Measurements from ENCODE around the gene TEX29.

DNA sequence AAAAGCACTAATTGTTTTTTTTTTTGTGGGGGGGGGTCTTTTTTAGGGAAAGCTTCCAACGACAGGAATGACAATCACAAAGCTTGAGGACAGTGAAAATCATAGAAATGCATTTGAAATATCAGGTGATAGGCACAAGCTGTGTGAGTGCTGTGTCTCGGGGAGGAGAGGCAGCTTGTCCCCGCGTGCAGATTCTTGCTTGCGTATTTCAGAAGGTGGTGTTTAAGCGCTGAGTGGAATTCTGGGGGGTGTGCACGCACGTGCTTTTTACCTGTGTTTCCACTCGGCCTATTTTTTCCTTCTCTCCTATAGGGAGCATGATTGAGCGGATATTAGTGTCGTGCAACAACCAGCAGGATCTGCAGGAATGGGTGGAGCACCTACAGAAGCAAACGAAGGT is 40.2 kb upstream of the TEX29 start:
- TF ChIP-seq, protein P1, sequence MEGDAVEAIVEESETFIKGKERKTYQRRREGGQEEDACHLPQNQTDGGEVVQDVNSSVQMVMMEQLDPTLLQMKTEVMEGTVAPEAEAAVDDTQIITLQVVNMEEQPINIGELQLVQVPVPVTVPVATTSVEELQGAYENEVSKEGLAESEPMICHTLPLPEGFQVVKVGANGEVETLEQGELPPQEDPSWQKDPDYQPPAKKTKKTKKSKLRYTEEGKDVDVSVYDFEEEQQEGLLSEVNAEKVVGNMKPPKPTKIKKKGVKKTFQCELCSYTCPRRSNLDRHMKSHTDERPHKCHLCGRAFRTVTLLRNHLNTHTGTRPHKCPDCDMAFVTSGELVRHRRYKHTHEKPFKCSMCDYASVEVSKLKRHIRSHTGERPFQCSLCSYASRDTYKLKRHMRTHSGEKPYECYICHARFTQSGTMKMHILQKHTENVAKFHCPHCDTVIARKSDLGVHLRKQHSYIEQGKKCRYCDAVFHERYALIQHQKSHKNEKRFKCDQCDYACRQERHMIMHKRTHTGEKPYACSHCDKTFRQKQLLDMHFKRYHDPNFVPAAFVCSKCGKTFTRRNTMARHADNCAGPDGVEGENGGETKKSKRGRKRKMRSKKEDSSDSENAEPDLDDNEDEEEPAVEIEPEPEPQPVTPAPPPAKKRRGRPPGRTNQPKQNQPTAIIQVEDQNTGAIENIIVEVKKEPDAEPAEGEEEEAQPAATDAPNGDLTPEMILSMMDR (IDR thresholded peaks at IDR 0.05) = no peak
- TF ChIP-seq, protein P2, sequence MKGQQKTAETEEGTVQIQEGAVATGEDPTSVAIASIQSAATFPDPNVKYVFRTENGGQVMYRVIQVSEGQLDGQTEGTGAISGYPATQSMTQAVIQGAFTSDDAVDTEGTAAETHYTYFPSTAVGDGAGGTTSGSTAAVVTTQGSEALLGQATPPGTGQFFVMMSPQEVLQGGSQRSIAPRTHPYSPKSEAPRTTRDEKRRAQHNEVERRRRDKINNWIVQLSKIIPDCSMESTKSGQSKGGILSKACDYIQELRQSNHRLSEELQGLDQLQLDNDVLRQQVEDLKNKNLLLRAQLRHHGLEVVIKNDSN (IDR thresholded peaks at IDR 0.05; ENCODE audit: borderline replicate concordance, low read depth) = no peak
- TF ChIP-seq SIN3A (IDR thresholded peaks at IDR 0.05; ENCODE audit: borderline replicate concordance, low read depth, low read length) (no peak), EZH2phosphoT487 (IDR thresholded peaks at IDR 0.05; ENCODE audit: borderline replicate concordance, low read depth) (no peak), RAD21 (IDR thresholded peaks at IDR 0.05; ENCODE audit: low read length) (no peak), YY1 (IDR thresholded peaks at IDR 0.05; ENCODE audit: low read depth) (no peak)
- TF ChIP-seq, protein P3, sequence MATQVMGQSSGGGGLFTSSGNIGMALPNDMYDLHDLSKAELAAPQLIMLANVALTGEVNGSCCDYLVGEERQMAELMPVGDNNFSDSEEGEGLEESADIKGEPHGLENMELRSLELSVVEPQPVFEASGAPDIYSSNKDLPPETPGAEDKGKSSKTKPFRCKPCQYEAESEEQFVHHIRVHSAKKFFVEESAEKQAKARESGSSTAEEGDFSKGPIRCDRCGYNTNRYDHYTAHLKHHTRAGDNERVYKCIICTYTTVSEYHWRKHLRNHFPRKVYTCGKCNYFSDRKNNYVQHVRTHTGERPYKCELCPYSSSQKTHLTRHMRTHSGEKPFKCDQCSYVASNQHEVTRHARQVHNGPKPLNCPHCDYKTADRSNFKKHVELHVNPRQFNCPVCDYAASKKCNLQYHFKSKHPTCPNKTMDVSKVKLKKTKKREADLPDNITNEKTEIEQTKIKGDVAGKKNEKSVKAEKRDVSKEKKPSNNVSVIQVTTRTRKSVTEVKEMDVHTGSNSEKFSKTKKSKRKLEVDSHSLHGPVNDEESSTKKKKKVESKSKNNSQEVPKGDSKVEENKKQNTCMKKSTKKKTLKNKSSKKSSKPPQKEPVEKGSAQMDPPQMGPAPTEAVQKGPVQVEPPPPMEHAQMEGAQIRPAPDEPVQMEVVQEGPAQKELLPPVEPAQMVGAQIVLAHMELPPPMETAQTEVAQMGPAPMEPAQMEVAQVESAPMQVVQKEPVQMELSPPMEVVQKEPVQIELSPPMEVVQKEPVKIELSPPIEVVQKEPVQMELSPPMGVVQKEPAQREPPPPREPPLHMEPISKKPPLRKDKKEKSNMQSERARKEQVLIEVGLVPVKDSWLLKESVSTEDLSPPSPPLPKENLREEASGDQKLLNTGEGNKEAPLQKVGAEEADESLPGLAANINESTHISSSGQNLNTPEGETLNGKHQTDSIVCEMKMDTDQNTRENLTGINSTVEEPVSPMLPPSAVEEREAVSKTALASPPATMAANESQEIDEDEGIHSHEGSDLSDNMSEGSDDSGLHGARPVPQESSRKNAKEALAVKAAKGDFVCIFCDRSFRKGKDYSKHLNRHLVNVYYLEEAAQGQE (IDR thresholded peaks at IDR 0.05; ENCODE audit: low read depth, low read length) = no peak
- TF ChIP-seq, protein P4, sequence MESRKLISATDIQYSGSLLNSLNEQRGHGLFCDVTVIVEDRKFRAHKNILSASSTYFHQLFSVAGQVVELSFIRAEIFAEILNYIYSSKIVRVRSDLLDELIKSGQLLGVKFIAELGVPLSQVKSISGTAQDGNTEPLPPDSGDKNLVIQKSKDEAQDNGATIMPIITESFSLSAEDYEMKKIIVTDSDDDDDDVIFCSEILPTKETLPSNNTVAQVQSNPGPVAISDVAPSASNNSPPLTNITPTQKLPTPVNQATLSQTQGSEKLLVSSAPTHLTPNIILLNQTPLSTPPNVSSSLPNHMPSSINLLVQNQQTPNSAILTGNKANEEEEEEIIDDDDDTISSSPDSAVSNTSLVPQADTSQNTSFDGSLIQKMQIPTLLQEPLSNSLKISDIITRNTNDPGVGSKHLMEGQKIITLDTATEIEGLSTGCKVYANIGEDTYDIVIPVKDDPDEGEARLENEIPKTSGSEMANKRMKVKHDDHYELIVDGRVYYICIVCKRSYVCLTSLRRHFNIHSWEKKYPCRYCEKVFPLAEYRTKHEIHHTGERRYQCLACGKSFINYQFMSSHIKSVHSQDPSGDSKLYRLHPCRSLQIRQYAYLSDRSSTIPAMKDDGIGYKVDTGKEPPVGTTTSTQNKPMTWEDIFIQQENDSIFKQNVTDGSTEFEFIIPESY (IDR thresholded peaks at IDR 0.05; ENCODE audit: borderline replicate concordance, low read depth) = no peak

Measured in SK-N-SH (cell line).